Stimulated activated CD4-positive, alpha-beta T cell treated with anti-CD3 and anti-CD28 coated beads, Interleukin-2, amount 100 ng/mL, for 4 hours (primary cell): ENCODE measurements around the gene KREMEN2.

Source experiments
- DNase-seq: peaks from one replicate; pipeline ENCODE4 v3.0.0-alpha.2; 2020; ENCODE audit warnings: low read depth

The KREMEN2 gene

DNA sequence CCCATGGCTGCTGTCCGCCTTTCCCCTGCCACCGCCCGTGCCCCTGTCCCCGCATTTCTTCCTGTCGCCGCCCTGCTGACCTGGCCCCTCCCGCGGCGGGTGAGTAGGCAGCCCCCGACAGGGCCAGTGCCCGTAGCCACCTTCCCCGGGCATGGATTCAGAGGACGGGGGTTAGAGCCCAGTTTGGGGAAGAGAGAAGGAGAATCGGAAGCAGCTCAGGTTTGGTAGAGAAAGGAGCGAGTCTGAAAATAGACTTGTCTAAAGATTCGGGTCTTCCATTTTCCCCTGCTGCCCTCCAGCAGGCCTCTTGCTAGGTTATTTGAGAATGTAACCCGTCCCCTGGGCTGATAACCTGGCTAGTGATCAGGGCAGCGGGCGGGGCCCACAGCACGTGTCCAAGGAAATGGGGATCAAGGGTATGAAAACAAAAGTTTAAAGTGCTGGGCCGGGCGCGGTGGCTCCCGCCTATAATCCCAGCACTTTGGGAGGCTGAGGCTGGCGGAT, 40.8 kb downstream of the KREMEN2 start:
- no peak for DNase-seq

DNA sequence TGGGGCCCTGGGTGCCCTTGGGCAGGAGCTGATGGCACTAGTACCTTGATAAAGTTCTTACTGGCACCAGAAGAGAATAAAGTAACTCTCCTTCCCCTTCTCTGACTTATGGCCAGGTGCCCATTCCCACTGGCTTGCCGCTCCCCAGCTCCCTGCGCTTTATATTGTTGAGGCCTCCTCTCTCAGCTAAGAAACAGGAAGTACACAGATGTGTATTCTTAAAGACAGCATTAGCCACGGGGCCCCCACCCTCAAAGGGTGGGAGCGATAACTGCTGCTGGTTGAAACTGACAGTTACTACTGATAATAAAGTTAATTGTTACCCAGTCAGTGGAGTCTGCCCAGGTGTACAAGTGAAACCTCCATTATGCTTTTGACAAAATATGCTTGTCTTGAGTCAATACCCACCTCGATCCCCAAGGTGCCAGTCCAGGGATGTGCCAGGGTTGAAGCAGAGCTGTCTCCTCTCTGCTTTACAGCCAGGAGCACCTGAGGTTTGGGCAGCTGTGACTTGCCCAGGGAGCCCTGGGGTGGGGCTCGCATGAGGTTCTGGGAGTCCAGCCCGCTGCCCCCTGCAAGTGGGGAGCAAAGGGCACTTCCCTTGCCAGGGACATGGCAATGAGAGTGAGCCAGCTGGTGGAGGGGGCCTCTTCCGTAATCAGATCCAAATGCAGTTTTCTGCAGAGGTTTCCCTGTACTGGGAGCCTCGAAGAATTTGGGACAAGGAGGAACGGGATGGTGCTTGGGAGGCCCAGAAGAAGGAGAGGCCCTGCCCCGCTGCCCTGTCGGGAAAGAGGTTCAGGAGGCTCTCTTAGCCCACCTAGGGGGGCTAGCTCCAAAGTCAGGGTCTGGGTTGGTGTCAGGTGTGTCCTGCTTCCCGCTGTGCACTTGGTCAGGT, 43.2 kb downstream of the KREMEN2 start:
- DNase-seq: no peak

DNA sequence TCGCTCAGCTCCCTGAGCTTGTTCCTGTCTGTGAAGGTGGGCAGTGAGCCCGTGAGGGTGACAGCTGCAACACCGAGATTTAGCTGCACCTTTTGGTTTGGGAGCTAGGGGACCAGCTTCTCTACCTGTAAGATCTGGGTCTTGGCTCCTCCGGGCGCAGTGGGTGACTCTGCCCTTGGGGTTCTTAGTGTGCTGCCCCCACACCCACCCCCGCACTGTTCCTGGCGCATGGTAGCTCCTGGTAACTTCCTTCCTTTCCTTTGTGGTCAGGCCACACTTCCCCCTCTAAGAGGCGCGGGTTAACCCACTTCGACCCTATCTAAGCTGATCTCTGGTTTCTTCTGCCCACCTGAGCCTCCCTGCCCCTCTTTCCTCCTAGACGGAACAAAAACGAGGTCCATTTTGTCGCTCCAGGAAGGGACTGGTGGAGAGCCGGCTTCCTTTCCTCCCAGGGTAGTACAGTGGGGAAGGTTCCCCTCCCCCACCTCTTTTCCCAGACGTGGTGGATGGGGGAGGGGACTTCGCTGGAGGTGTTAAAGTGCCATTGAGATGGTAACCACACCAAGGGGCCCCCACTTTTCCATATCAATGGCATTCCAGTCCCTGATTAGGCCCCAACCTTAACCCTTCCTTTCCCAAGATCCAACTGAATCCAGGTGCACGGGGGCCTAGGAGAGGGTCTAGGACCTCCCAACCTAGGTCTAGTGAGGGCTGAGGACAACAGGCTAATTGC, 44.0 kb downstream of the KREMEN2 start:
- no peak for DNase-seq

DNA sequence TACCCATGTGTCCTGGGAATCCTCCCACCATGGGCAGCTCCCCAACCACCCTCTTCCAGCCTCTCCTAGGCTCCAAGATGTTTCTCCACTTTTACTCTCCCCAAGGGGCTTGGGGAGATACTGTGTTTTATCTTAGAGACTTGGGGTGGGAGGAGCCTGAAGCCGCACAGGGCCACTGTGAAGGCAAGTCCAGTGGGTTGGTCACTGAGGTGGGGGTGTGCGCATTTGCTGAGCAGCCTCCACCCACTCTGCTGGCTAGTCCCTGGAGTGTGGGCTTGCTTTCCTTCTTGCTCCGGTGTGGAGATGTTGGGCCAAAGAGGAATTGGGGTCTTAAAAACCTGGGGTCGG, 44.6 kb downstream of the KREMEN2 start:
- no peak for DNase-seq

DNA sequence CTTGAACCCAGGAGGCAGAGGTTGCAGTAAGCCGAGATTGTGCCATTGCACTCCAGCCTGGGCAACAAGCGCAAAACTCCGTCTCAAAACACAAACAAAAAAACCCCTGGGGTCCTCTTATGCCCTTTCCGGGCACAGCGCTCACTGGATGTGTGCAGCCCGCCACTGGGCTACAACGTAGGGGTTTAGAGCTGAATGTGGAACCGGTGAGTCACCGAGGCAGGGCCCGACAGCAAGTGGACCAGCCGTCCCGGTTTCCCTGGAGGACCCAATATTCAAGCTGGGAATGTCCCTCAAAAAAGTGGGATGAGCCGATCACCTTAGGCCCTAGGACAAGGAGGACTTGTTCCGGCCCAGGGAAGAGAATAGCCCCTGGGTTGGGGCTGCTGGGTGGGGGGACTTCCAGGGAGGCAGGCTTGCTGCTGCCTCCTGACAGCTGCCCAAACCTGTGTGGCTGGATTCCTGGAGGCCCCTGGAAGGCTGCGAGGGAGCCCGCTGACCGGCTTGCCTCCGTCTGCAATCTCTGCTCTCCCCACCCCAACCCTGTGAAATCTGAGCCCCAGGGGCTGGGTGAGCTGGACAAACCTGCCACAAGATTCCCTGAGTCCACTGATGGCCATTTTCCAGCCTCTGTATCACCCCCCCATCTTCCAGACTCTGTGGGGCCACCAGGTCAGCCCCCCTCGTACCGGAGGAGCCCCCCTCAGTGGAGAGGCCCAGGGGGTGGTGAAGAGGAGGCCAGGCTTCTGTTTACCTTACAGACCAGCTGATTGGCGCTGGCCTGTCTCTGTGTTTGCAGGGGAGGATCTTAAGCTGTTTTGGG, 45.7 kb downstream of the KREMEN2 start:
- no peak for DNase-seq

DNA sequence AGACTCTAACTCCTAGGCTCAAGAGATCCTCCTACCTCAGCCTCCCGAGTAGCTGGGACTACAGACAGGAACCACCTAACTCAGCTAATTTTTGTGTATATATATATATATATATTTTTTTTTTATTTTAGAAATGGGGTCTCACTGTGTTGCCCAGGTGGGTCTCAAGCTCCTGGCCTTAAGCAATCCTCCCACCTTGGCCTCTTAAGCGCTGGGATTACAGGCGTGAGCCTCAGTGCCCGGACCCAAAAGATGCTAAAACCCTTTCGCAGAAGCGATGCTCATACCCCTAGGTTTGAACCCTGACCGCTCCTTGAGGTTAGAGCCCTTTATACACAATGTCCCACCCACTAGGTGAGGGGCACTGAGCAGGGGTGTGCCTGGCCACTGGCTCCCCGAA, 46.4 kb downstream of the KREMEN2 start:
- DNase-seq: no peak

DNA sequence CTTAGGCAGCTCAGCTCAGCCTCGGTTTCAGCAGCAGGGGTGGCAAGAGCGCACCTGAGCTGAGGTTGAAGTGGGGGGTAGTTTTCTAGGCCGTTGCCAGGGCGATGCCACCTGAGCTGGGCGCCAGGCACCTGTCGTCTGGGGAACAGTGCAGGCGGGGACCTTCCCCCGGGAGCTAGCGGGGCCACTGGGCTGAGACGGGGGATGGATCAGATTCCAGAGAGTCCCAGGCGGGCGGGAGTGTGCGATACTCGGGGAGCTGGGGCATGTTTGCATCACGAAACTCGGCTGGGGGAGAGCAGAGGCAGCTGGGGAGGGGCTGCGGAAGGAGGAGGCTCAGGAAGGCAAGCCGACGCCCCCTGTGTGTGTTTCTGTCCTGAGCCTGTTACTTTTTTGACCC, 48.2 kb downstream of the KREMEN2 start:
- DNase-seq: no peak

DNA sequence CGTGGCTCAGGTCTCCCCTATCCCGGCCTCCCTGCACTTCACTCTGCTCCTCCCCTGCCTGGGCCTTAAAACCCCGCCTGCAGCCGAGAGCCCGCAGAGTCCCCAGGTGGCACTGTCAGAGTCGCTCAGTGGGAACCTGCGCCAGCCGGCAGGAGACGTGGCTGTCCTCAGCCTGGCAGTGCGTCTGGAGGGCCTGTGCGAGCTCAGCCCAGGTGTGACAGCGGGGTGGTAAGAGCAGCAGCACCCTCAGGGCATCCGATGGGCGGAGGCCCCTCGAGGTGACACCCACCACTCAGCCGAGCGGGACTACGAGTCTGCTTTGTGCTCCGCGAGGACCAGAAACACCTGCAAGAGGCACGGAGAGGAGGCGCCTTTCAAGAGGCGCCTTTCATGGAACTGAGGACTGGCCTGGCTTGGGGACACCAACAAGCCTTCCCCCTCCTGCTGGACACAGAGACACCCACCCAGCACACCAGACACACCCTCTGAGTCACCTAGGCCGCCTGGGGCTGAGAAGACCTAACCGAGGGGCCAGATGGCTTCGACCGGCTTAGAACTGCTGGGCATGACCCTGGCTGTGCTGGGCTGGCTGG, 48.8 kb downstream of the KREMEN2 start, which contains the start of gene CLDN9:
CLDN9 (plus strand) TSS at position 96 of the 593 bp plus-strand sequence; CDS start at position 536, 440 bp downstream.
- no peak for DNase-seq

DNA sequence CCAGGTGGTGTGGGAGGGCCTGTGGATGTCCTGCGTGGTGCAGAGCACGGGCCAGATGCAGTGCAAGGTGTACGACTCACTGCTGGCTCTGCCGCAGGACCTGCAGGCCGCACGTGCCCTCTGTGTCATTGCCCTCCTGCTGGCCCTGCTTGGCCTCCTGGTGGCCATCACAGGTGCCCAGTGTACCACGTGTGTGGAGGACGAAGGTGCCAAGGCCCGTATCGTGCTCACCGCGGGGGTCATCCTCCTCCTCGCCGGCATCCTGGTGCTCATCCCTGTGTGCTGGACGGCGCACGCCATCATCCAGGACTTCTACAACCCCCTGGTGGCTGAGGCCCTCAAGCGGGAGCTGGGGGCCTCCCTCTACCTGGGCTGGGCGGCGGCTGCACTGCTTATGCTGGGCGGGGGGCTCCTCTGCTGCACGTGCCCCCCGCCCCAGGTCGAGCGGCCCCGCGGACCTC, 49.4 kb downstream of the KREMEN2 start:
- no peak for DNase-seq

DNA sequence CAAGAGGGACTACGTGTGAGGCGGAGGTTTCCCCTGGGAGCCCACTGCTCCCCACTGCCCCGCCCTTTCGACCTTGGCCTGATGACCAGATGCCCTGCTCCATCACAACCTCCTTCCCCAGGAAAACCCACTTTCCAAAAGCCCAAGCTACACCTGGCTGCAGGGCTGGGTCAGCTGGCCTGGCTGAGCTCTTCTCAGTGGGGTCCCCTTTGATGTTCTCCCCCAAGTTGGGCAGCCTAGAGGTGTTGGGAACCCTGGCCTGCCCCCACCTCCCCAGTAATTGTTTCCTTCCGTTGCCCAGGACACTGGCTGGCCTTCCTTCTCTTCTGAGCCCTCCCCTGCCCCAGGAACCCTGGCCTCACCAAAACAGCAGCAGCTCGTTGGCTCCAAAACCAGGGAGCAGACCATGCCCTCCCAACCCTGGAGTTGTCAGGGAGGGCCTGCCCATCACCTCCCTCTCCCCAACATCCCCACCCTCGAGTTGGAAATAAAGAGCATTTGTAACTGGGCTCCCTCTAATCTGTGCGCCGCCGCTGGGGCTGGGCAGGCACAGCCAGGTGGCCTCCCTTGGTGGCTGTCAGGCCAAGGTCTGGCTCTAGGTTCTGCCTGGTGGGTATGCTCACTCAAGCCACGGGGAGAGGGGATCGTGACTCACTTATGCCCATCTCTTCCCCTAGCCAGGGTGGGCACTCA, 50.1 kb downstream of the KREMEN2 start:
- no peak for DNase-seq

DNA sequence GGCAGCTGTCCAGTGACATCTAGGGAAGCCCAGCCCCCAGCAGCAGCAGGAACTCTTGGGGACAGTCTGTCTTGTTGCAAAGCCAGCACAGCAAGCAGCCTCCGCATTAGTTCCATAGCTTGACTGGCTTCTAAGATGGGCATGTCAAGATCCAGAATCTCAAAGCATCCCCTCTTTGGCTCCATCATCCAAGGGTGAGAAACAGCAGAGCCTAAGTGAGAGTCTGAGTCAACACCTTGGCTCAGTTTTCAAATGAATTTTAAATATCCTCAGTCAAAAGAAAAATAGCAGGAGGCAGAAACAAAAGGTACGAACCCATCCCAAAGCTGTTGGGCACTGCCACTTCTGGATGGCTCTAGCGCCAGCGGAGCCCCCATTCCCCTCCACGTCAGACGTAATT, 50.9 kb downstream of the KREMEN2 start:
- DNase-seq: no peak

DNA sequence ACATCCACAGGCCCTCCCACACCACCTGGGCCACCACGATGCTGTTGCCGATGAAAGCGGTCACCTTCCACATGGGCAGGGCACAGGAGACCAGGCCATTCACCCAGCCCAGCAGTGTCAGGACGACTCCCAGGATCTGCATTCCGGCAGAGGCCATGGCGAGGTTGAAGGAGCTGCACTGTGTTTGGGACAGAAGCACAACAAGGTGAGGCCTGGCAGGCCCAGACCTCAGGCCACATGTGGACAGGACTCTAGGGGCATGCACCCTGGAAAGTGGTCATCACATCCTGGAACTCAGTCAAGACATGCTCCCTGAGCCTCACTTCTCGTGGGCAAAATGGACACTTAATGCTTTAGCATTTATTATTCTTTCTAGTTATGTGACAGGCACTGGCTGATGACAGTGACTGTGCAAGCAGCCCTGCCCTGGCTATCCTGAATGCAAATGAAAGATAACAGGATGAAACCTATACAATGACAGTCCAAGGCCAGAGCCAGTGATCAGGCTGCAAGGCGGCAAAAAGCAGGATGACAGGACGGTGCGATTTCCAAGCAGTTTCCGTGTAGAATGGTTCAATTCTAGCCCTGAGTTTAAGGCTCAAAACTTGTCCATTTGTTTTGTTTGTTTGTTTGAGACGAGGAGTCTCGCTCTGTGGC, 51.9 kb downstream of the KREMEN2 start:
- DNase-seq: no peak

DNA sequence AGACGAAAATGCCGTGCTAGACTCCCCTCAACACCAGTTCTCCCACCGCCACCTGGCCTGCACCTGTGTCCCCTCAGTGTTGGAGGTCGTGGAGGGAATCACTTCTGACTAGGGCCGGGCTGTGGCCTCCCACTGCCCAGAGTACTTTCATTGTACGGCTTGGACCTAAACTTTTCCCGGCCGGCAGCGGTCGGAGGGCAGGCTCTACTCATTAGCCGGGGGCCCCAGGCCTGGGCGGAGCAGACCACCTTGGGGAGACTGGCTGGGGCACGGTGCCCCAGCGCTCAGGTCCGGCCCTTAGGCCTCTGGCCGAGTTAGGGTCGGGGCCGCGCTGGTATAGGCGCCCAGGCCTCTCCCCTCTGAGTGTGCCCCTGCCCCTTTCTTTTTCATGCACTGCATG, 53.3 kb downstream of the KREMEN2 start:
- no peak for DNase-seq
